Brain microvascular endothelial cell (primary cell): ENCODE results near the gene FCN3.

Source experiments
- DNase-seq: peaks from one replicate; pipeline ENCODE4 v3.0.0-alpha.2; 2020
- H3K27ac ChIP-seq: fragments of 250-450 bp; sonication (Bioruptor Pico); 2 replicates; pipeline ENCODE4 v1.5.1; 2020; ENCODE audit warnings: mild to moderate bottlenecking, moderate library complexity
- H3K27me3 ChIP-seq: fragments of 250-450 bp; sonication (Bioruptor Pico); replicated peaks from 2 replicates; pipeline ENCODE4 v1.5.1; 2020; ENCODE audit warnings: mild to moderate bottlenecking
- H3K36me3 ChIP-seq: fragments of 250-450 bp; sonication (Bioruptor Pico); replicated peaks from 2 replicates; pipeline ENCODE4 v1.5.1; 2020; ENCODE audit warnings: mild to moderate bottlenecking
- H3K4me3 ChIP-seq: 2 replicates; pipeline ENCODE4 v1.5.1; 2011; ENCODE audit warnings: low read depth, mild to moderate bottlenecking, control low read depth, low read length, moderate library complexity
- in situ Hi-C: cut with HindIII; loops from 2 replicates; pipeline ENCODE4 v1.10.0; 2017; ENCODE audit warnings: low sequenced_read_pairs, low pct_ligation_motif_present
- TF ChIP-seq, protein P1 (sequence below): IDR thresholded peaks from 2 replicates; pipeline ENCODE4 v1.5.1; 2011; ENCODE audit warnings: low read depth, mild to moderate bottlenecking, moderate library complexity, low read length, control low read depth, inconsistent platforms; ENCODE audit errors: missing control alignments

Gene FCN3

GRCh38 chr1:27355683-27356082, 18.9 kb downstream of the FCN3 start:
- Histone ChIP-seq H3K27me3 (no peaks in the 10 kb centered on the region), H3K27ac (no peak overlapping the region), H3K4me3 (no peak overlapping the region), H3K36me3 (peaks cover 22% of the 10 kb centered on the region)
- in situ Hi-C loops = no loop called here
- TF ChIP-seq, protein P1, sequence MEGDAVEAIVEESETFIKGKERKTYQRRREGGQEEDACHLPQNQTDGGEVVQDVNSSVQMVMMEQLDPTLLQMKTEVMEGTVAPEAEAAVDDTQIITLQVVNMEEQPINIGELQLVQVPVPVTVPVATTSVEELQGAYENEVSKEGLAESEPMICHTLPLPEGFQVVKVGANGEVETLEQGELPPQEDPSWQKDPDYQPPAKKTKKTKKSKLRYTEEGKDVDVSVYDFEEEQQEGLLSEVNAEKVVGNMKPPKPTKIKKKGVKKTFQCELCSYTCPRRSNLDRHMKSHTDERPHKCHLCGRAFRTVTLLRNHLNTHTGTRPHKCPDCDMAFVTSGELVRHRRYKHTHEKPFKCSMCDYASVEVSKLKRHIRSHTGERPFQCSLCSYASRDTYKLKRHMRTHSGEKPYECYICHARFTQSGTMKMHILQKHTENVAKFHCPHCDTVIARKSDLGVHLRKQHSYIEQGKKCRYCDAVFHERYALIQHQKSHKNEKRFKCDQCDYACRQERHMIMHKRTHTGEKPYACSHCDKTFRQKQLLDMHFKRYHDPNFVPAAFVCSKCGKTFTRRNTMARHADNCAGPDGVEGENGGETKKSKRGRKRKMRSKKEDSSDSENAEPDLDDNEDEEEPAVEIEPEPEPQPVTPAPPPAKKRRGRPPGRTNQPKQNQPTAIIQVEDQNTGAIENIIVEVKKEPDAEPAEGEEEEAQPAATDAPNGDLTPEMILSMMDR = no peak
- no peak for DNase-seq

- Histone ChIP-seq H3K36me3 (peaks cover 22% of the 10 kb centered on the region), H3K27me3 (no peaks in the 10 kb centered on the region), H3K4me3 (no peak overlapping the region), H3K27ac (no peak overlapping the region)
- TF ChIP-seq, protein P1 = no peak
- DNase-seq = no peak
- in situ Hi-C loops = no loop called here
Observed at GRCh38 chr1:27353629-27354028, 21.0 kb downstream of the FCN3 start.

DNA sequence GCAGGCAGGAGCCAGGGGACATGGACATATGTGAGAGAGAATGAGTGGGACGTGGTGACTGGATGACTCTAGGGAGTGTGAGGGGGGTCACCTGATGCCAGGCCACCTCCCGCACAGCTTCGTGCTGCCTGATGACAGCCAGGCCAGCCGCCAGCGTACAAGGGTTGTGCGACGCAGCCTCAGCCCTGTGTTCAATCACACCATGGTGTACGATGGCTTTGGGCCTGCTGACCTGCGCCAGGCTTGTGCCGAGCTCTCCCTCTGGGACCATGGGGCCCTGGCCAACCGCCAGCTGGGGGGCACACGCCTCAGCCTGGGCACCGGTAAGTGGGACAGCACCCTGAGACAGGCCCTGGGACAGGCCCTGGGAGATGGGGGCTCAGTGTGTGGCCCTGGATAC, 21.5 kb downstream of the FCN3 start:
- Histone ChIP-seq H3K36me3 (peaks cover 17% of the 10 kb centered on the region), H3K27me3 (no peaks in the 10 kb centered on the region), H3K27ac (no peak overlapping the region), H3K4me3 (no peak overlapping the region)
- in situ Hi-C loops = no loop called here
- TF ChIP-seq, protein P1 = no peak
- DNase-seq = no peak

- no peak for DNase-seq
- Histone ChIP-seq H3K27me3 (no peaks in the 10 kb centered on the region), H3K27ac (no peak overlapping the region), H3K36me3 (peaks cover 5% of the 10 kb centered on the region), H3K4me3 (no peak overlapping the region)
- in situ Hi-C loops = no loop called here
- TF ChIP-seq, protein P1 = no peak
Observed at GRCh38 chr1:27351541-27352107, 23.0 kb downstream of the FCN3 start.

DNA sequence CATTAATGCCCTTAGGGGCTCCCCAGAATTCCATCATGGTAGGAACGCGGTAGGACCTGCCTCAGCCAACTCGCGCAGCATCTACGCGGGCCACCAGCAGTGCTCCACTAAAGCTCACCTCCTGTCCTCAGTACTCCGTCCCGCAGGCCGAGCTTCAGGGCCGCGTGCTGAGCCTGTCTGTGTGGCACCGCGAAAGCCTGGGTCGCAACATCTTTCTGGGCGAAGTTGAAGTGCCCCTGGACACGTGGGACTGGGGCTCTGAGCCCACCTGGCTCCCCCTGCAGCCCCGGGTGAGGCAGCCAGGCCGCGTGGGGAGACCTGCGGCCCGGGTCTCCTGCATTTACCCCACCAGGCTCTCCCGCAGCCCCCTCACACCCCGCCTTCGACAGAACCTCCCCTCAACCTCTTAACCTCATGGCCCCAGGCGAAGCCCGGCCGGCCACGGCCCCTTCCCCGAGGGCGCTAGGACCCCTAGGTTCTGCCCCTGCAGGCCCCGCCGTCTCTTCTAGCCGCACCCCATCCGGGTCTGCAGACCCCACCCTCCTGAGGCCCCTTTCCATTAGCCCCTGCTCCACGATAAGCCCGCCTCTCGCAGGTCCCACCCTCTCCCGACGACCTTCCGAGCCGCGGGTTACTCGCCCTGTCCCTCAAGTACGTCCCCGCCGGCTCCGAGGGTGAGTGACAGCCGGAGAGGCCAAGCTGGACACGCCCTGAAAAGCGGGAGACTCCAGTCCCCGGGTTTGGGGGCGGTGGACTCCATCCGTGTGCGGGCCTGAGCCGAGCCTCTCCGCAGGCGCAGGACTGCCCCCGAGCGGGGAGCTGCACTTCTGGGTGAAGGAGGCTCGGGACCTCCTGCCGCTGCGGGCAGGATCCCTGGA, 23.7 kb downstream of the FCN3 start:
- Histone ChIP-seq H3K27me3 (no peaks in the 10 kb centered on the region), H3K27ac (no peak overlapping the region), H3K36me3 (peaks cover 5% of the 10 kb centered on the region), H3K4me3 (peak overlapping the region; percentile 26)
- no peak for DNase-seq
- in situ Hi-C loops = no loop called here
- TF ChIP-seq, protein P1 = peak; percentile 45
